GM18499 (cell line): ENCODE measurements around the gene RTTN.
A peak's percentile ranks its signal among the peaks of the same experiment; 100 is the strongest.
"Not testable (repeated sequence)": the region's sequence is repeated elsewhere in the genome, so short reads cannot be mapped to it uniquely, and the experiment has no call there.

Experiments used
- ATAC-seq: cut with Tn5 transposase; IDR thresholded peaks from one replicate; pipeline ENCODE4 v1.9.1; 2021; ENCODE audit warnings: moderate number of reproducible peaks; ENCODE audit not compliant: insufficient read depth, unreplicated experiment

Gene RTTN

DNA sequence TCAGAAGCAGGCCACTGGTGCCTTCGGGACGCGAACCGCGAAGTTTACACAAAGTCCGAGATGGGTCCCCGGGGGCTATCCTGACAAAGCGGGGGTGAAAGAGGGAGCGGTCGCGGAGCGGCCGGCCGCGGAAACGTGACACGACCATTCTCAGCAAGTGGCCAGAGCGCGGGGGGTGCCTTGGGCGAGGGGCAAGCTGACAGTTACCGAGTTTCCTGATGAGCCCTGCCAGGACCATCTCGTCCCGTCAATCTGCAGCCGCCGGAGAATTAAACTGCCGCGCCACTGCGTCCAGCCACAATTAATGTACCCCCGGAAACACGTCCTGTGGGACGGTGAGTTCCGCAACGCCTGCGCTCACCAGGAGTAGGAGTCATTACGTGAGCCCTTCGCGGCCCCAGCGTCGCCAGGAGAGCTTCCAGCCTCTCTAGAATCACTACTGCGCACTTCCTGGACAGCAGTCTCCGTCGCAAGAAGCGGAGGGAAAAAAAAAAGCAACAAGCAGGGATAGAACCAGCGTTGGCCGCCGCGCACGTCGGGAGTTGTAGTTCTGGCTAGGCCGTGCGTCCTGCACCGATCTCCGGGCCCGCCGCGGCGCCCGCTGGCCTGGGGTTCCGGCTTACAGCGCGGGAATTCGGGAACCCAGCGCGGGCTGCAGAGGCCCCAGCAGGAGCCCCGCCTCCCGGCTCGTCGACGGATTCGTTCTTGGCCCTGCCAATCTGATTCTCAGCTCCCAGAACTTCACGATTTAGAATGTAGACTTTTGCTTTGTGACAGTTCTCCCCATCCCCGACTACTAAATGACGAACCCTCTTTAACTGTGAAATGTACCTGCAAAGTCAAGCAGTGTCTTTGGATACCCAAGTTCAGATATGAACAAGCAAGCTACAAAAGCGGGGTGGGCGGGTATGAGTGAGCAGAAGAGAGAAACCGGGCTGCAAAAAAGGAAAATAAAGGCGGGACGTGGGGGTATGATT, at the start of gene RTTN:
Gene RTTN, minus strand, starts transcription at position 267 of the 977 bp plus-strand sequence. Its CDS starts 29 bp downstream, at position 238.
- ATAC-seq, result peak; percentile 93

GRCh38 chr18:70250781-70251180, 45.3 kb upstream of the RTTN start:
- ATAC-seq, result no peak

GRCh38 chr18:70249861-70250260, 44.4 kb upstream of the RTTN start:
- ATAC-seq, result not testable (repeated sequence)

GRCh38 chr18:70249118-70249517, 43.6 kb upstream of the RTTN start:
- no peak for ATAC-seq

DNA sequence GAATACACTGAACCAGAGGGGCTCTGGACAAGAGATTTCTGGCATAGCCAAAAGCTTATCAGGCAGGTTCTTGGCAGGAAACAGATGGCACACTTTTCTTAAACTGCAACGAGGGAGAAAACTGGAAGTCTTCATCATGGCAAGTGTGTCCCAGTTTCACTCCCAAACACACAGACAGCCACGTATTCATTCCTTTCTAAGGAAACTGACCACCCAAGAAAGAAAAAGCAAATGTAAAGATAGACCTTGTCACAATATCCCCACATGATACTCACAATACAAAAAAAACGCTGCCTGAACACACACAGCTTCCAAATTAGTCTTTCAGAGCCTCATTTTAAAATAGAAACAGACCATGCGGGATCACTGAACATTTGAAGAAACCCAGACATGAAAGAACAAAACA, 40.6 kb upstream of the RTTN start:
- ATAC-seq, result no peak

GRCh38 chr18:70243131-70243929, 37.8 kb upstream of the RTTN start:
- ATAC-seq, result no peak

GRCh38 chr18:70236921-70237320, 31.4 kb upstream of the RTTN start:
- not testable (repeated sequence) for ATAC-seq

DNA sequence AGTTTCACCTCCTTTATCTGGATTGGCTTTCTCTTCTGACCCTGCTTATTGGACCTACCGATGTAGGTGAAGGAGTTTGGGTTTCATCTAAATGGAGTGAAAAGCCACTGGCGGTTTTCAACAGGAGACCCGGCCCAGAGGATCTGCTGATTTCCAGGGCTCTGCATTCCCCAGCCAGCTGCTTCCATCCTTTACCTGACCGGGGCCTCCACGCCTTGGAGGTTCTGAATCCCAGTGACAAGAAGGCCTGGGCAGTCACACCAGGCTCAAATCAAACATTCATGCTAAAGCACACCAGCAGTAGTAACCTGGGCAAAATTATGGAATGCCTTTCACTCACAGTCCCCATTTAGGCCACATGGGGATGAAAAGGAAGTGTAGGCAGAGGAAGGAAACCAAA, 30.0 kb upstream of the RTTN start:
- no peak for ATAC-seq

- no peak for ATAC-seq
Observed at GRCh38 chr18:70234667-70235459, 29.4 kb upstream of the RTTN start.

- no peak for ATAC-seq
Observed at GRCh38 chr18:70233974-70234373, 28.5 kb upstream of the RTTN start.

DNA sequence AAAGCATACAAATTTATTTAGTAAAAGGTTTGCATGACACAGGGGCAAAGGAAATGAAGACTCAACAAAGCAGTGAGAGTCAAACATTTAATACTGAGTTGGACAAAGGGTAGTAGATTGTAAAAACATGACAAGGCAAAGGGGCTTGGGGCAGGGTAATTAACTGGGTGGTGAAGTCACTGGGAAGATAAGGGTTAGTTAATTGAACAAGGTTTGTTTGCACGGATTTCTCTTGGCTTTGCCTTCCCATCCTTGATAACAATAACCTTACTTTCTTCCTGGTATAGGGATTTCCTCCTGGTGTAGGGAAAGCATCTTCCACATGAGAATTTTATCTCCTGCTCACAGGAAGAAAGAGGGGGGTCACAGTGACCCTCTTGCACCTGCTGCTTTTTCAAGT, 26.8 kb upstream of the RTTN start:
- ATAC-seq, result no peak

- no peak for ATAC-seq
Observed at GRCh38 chr18:70229639-70230038, 24.2 kb upstream of the RTTN start.

- no peak for ATAC-seq
Observed at GRCh38 chr18:70228536-70228935, 23.0 kb upstream of the RTTN start.

DNA sequence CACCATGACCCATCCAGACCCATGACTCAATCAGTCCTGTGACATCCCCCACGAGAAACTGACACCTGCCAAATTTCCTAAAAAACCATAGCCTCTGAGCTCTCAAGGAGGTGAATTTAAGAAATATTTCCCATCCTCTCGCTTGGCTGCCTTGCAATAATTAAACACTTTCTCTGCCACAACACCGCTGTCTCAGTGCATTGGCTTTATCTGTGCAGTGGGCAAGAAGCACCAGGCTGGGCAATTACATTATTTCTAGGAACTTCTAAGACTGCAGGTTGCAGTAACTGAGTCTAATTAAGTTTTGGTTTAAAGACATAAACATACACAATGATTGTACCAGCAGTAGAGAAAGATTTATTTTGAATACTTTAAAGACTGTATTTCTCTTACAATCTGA, 22.0 kb upstream of the RTTN start:
- no peak for ATAC-seq

DNA sequence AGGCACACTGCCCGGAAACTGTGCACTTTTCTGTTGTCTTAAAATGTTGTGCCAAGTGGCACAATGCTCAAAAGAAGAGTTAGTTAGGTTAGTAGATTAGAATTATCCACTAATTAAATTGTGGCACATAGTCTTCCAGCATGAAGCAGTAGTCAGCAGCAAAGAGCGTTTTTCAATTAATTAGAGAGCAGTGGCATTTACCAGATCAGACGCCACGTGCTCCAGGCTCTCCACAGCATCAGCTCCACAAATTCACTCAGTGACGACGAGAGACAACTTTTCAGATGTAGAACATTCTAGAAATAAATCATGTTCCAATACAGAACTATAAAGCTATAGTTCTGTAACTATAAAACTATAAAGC, 16.4 kb upstream of the RTTN start:
- no peak for ATAC-seq

- no peak for ATAC-seq
Observed at GRCh38 chr18:70221156-70221914, 15.8 kb upstream of the RTTN start.

- ATAC-seq, result no peak
Observed at GRCh38 chr18:70220628-70221027, 15.1 kb upstream of the RTTN start.

DNA sequence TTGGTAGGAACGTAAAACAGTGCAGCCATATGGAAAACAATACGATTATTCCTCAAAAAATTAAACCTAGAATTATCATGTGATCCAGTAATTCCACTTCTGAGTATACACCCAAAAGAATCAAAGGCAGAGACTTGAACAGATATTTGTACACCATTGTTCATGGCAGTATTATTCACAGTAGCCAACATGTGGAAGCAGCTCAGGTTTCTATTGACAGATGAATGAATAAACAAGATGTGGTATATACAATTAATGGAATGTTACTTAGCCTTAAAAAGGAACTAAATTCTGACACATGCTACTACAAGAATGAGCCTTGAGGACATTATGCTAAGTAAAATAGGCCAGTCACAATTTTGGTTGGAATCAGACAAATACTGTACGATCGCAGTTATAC, 14.2 kb upstream of the RTTN start:
- no peak for ATAC-seq

DNA sequence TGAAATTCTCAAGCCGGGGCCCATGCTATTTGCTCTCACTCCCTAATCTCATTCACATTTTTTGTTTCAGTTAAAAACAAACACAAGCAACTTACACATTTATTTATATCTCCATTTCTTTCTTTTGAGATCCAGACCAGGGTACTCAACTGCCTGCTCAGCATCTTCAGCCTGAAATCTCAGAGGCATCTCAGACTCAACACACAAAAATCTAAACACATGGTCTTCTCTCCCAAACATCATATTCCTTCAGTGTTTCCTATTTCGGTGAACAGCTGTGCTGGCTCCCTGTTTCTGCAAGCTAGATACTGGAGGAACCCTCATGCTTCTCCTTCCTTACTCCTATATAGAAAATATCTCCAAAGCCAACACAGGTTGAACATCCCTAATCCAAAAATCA, 11.3 kb upstream of the RTTN start:
- ATAC-seq, result no peak

GRCh38 chr18:70207181-70207580, 1.7 kb upstream of the RTTN start:
- ATAC-seq, result no peak
